Measurements from ENCODE around the gene SMYD3.

Gene SMYD3

DNA sequence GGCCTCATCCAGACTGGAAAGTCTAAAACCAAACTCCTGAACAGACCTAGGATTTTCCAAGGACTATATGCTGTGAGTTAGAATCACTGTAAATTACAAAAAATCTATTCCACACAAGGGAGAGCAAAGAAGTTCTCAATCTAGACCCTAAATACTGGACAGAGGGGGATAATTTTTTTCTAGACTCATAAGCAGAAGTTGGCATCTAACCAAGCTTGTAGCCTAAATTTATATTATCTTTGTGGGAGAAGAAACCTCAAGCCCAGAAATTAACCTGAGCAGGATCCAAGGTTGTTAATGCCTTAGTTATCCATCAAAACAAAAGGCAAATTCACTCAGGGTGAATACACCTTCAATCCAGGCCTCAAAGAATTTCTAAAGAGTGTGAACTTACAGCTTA is 290.2 kb downstream of the SMYD3 start:
- DNase-seq (ENCODE audit: low spot score): no peak
- TF ChIP-seq, protein P1, sequence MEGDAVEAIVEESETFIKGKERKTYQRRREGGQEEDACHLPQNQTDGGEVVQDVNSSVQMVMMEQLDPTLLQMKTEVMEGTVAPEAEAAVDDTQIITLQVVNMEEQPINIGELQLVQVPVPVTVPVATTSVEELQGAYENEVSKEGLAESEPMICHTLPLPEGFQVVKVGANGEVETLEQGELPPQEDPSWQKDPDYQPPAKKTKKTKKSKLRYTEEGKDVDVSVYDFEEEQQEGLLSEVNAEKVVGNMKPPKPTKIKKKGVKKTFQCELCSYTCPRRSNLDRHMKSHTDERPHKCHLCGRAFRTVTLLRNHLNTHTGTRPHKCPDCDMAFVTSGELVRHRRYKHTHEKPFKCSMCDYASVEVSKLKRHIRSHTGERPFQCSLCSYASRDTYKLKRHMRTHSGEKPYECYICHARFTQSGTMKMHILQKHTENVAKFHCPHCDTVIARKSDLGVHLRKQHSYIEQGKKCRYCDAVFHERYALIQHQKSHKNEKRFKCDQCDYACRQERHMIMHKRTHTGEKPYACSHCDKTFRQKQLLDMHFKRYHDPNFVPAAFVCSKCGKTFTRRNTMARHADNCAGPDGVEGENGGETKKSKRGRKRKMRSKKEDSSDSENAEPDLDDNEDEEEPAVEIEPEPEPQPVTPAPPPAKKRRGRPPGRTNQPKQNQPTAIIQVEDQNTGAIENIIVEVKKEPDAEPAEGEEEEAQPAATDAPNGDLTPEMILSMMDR (IDR thresholded peaks at IDR 0.05): no peak
- Histone ChIP-seq H3K4me3 (no peak overlapping the region), H3K27ac (no peak overlapping the region)

DNA sequence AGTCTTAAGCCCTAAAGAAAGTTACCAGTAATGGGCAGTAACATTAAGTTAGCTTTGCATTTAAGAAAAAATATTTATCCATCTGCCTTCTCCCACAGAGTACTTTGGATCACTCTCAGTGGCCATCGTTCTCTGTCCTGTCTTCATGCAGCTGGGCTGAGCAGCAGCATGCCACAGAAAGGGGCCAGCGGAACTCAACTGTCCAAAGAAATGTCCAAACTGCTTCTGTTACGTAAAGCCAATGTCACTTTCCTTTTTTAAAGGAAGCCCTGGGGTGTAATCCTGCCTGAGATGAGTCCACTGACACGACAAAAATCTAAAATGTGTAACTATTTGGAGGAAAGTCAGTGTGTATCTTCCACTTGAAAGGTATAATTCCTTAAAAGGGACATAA is 291.6 kb downstream of the SMYD3 start:
- Histone ChIP-seq H3K27ac (no peak overlapping the region), H3K4me3 (no peak overlapping the region)
- DNase-seq (ENCODE audit: low spot score): no peak
- TF ChIP-seq, protein P1 (IDR thresholded peaks at IDR 0.05): no peak

DNA sequence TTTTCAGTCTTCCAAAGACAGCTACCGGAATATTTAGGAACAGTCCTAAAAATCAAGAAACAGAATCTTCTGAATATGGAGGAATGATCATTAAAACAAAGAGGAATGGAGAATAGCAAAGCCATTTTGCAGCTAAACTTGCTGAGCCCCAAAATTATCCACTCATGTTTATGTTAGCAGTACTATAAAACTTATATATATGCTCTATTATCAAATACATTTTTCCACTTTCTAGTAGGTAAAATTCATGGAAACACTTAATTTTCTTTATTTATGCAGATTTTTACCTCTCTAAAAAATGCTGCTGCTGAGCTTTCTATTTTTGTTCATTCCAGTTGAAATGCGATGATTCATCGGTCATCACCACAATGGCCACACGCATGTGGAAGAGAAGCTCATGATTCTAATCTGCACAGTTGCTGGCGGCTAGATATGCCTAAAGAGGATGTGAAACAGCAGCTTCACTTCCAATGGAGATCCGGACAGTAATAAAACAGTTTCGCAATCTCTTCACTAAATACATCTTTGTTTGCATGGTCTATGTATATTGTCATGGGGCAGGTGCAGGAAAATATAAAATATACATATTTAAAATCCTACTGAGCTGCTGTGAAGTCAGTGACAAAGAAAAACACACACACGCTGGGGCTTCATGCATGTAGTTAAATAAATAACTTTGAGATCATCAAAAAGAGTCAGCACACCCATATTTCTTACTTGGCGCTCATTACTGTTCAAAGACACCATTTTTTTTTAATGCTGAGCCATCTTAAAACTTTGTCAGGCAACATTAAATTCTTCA is 292.2 kb downstream of the SMYD3 start:
- H3K4me3 ChIP-seq: no peak overlapping the region
- DNase-seq (ENCODE audit: low spot score): no peak
- TF ChIP-seq, protein P1 (IDR thresholded peaks at IDR 0.05): no peak
- no peak overlapping the region for H3K27ac ChIP-seq

DNA sequence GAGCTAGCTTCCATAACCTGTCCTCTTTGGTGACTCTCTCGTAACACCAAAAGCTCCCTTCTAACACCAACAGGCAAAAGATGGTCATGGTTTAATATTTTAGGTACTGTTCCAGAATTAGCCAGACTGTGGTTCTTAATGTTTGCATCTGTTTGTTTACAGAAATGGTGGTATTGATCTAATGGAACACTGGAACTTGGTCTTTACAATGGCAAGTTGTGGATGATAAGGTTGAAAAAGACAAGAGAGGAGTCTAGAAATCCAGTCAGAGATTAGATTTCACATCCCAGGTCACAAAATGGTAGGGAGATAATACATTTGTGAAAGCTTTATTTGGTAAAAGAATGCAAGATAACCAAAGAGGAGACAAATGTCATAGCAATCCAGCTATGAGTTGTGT is 293.1 kb downstream of the SMYD3 start:
- no peak overlapping the region for H3K27ac ChIP-seq
- no peak for DNase-seq (ENCODE audit: low spot score)
- H3K4me3 ChIP-seq: no peak overlapping the region
- TF ChIP-seq, protein P1 (IDR thresholded peaks at IDR 0.05): no peak

DNA sequence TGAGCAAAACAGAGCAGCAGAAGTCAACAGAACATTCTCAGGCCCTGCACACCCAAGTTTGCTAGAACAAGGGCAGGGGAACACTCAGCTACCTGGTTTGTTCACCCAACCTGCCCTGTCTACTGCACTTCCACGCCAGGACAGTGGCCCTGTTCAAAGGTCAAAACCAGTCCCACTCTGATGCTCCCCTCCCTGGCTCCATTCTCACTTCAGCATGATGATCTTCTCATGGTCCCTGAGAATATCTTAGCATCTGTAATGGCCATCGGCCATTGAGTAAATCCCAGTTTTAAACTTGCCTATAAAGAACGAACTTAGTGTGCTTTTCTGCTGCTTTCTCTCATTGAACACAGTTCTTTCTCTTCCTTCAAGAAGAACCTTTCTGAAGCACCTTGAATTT is 293.6 kb downstream of the SMYD3 start:
- Histone ChIP-seq H3K4me3 (no peak overlapping the region), H3K27ac (no peak overlapping the region)
- TF ChIP-seq, protein P1 (IDR thresholded peaks at IDR 0.05): no peak
- no peak for DNase-seq (ENCODE audit: low spot score)

DNA sequence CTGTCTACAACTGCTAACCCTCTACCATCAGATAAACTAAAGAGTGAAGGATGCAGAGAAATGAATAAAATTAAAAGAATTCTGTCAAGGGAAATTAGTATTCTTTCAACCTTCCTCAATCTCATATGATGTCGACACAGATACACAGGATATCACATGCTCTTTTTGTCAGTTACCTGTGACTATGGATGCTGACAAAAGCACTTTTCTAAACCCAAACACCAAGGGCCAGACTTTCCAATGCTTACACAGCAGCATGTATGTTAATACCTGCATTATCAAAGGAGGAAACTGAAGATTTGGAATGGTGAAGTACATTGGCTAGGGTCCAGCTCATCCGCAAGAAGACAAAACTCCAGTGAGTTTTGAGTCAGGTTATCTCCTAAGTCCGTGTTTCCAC is 294.0 kb downstream of the SMYD3 start:
- no peak for DNase-seq (ENCODE audit: low spot score)
- H3K4me3 ChIP-seq: no peak overlapping the region
- TF ChIP-seq, protein P1 (IDR thresholded peaks at IDR 0.05): no peak
- no peak overlapping the region for H3K27ac ChIP-seq

DNA sequence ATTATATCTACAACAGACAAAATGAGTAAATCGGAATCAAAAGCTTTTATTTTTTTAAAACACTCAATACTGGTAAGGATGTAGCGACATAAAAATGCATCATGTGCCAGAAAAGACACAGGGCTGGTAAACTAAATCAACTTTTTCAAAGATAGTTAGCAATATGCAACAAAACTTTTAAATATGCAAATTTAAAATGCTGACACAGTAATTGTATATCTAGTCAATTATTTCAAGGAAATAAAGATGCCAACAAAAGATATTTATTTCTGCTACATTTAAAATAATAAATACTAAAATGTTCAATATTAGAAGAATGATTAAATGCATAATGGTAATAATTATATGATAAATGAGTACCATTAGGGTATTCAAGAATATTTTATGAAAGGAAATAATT is 295.1 kb downstream of the SMYD3 start:
- TF ChIP-seq, protein P1 (IDR thresholded peaks at IDR 0.05): no peak
- H3K27ac ChIP-seq: no peak overlapping the region
- no peak overlapping the region for H3K4me3 ChIP-seq
- no peak for DNase-seq (ENCODE audit: low spot score)

Measured in coronary artery (tissue), 2 donors.